ENCODE measurements around the gene ZCCHC2. TPM values are rescaled to one million over a fixed set of nuclear protein-coding genes. Genes with fewer than 3 reads are reported as not detected.

Gene ZCCHC2
- total RNA-seq, 1 experiment from 2014 or later, result 12.4 TPM

GRCh38 chr18:62551972-62552513 lies 29.2 kb downstream of the ZCCHC2 start:
- H3K27ac ChIP-seq (ENCODE audit: insufficient read length, low read depth, low read length), result no peak overlapping the region

More at GRCh38 chr18:62551972-62552513, 29.2 kb downstream of the ZCCHC2 start:
- Histone ChIP-seq H3T11ph (ENCODE audit: low read length) (no peak overlapping the region), H3K79me2 (ENCODE audit: insufficient read depth, low read length) (no peaks in the 10 kb centered on the region), H3K9me3 (ENCODE audit: control insufficient read depth, low read depth, low read length) (no peaks in the 10 kb centered on the region), H3K27me3 (ENCODE audit: insufficient read depth, low read length) (no peaks in the 10 kb centered on the region), H3K4me2 (ENCODE audit: insufficient read depth, insufficient read length, low read length) (no peak overlapping the region), H3K4ac (ENCODE audit: low read depth, low read length) (no peak overlapping the region), H2BK20ac (ENCODE audit: low read depth, low read length, poor library complexity, severe bottlenecking) (no peak overlapping the region), H2AK5ac (ENCODE audit: insufficient read length, low read length) (no peak overlapping the region), H4K8ac (replicated peaks; ENCODE audit: insufficient read length, low read depth, low read length) (no peak overlapping the region), H2BK120ac (ENCODE audit: low read depth, low read length, poor library complexity, severe bottlenecking) (no peak overlapping the region), H3K18ac (ENCODE audit: insufficient read length, low read depth, low read length) (no peak overlapping the region), H4K5ac (ENCODE audit: insufficient read length, low read depth, low read length) (no peak overlapping the region), H3K56ac (ENCODE audit: insufficient read length, low read depth, low read length) (no peak overlapping the region), H2BK15ac (ENCODE audit: low read depth, low read length) (no peak overlapping the region), H2AFZ (ENCODE audit: low read length) (no peak overlapping the region), H3K14ac (ENCODE audit: insufficient read depth, low read length) (no peak overlapping the region), H3K9ac (ENCODE audit: extremely low read depth, insufficient read length, low read length) (no peak overlapping the region), H2BK5ac (ENCODE audit: insufficient read length, low read length) (no peak overlapping the region), H2BK12ac (ENCODE audit: insufficient read length, low read depth, low read length) (no peak overlapping the region), H4K20me1 (ENCODE audit: control insufficient read depth, insufficient read depth, insufficient read length) (no peaks in the 10 kb centered on the region), H3K23ac (ENCODE audit: insufficient read length, low read depth, low read length) (no peak overlapping the region), H3K4me1 (ENCODE audit: insufficient read depth, low read length) (no peaks in the 10 kb centered on the region), H3K23me2 (ENCODE audit: insufficient read length, low read depth, low read length, poor library complexity, severe bottlenecking) (no peaks in the 10 kb centered on the region), H4K91ac (ENCODE audit: insufficient read length, low read depth, low read length) (no peak overlapping the region), H3K79me1 (ENCODE audit: insufficient read depth, low read depth, low read length, poor library complexity, severe bottlenecking) (no peaks in the 10 kb centered on the region)
- Mint-ChIP-seq H3K27me3 (ENCODE audit: low read depth) (no peaks in the 10 kb centered on the region), H3K27ac (no peak overlapping the region), H3K9me3 (no peaks in the 10 kb centered on the region), H3K4me1 (no peaks in the 10 kb centered on the region), H3K36me3 (ENCODE audit: insufficient read depth in 1 of 3, low read depth in 3 of 3) (peaks cover 8 to 37% (median 30%) of the 10 kb centered on the region in 3 experiments; a peak in 6 of 7 replicates), H3K4me3 (no peak overlapping the region)
- no CpG with 5 or more reads among the region's 4 CpGs for WGBS (ENCODE audit: extremely low coverage, insufficient read length, low lambda C conversion rate)
- TF ChIP-seq CTCF (conservative IDR thresholded peaks at IDR 0.05), result no peak
- DNase-seq, result no peak

Data from H9 (cell line).